Uterus (tissue), 2 donors: ENCODE measurements around the gene KCNJ16.

Experiments used
- POLR2A ChIP-seq, 2 donors: fragments of 450-650 bp; IDR thresholded peaks; one replicate each; pipeline ENCODE4 v1.6.1; 2016; ENCODE audit warnings: antibody characterized with exemption in 2 of 2, mild to moderate bottlenecking in 1 of 2, moderate library complexity in 1 of 2
- TF ChIP-seq, protein P1 (sequence below), 4 experiments: fragments of 200-600 bp in 2 of 4; fragments of 450-650 bp in 2 of 4; sonication (generic) in 2 of 4; IDR thresholded peaks; one replicate each; pipeline ENCODE4 v1.5.1; 2016 to 2019; ENCODE audit warnings: antibody characterized with exemption in 4 of 4, mild to moderate bottlenecking in 2 of 4, moderate library complexity in 1 of 4

- TF ChIP-seq, protein P1, sequence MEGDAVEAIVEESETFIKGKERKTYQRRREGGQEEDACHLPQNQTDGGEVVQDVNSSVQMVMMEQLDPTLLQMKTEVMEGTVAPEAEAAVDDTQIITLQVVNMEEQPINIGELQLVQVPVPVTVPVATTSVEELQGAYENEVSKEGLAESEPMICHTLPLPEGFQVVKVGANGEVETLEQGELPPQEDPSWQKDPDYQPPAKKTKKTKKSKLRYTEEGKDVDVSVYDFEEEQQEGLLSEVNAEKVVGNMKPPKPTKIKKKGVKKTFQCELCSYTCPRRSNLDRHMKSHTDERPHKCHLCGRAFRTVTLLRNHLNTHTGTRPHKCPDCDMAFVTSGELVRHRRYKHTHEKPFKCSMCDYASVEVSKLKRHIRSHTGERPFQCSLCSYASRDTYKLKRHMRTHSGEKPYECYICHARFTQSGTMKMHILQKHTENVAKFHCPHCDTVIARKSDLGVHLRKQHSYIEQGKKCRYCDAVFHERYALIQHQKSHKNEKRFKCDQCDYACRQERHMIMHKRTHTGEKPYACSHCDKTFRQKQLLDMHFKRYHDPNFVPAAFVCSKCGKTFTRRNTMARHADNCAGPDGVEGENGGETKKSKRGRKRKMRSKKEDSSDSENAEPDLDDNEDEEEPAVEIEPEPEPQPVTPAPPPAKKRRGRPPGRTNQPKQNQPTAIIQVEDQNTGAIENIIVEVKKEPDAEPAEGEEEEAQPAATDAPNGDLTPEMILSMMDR (IDR thresholded peaks at IDR 0.05) = no peak
- no peak for TF ChIP-seq POLR2A (IDR thresholded peaks at IDR 0.05)
Measured at GRCh38 chr17:70091005-70091568, 16.1 kb downstream of the KCNJ16 start.
